Activated naive CD4-positive, alpha-beta T cell treated with anti-CD3 and anti-CD28 coated beads, Interleukin-2, amount 10 ng/mL, durations not matched to agents 7 days and 5 days (primary cell): ENCODE results near the gene CDH19.

Experiments used
- CTCF ChIA-PET: fragments of 350-600 bp; sonication (Branson Sonifier 250); formaldehyde crosslinking; loops from one replicate; lab custom pipeline; 2021; ENCODE audit warnings: antibody characterized with exemption; lab: Charles Lee
- DNase-seq: peaks from one replicate; pipeline ENCODE4 v3.0.0-alpha.2; 2020
- H3K27ac Mint-ChIP-seq: one replicate; pipeline ENCODE4 v1.8.0; 2021; ENCODE audit warnings: mild to moderate bottlenecking, moderate library complexity, mixed read lengths
- H3K27me3 Mint-ChIP-seq: one replicate; pipeline ENCODE4 v1.8.0; 2021; ENCODE audit warnings: mild to moderate bottlenecking, mixed read lengths
- H3K36me3 Mint-ChIP-seq: one replicate; pipeline ENCODE4 v1.8.0; 2021; ENCODE audit warnings: mixed read lengths
- H3K4me1 Mint-ChIP-seq: one replicate; pipeline ENCODE4 v1.8.0; 2021; ENCODE audit warnings: mixed read lengths
- H3K4me3 Mint-ChIP-seq: one replicate; pipeline ENCODE4 v1.8.0; 2021; ENCODE audit warnings: mild to moderate bottlenecking, moderate library complexity, mixed read lengths
- H3K9me3 Mint-ChIP-seq: one replicate; pipeline ENCODE4 v1.8.0; 2021; ENCODE audit warnings: mixed read lengths

The CDH19 gene

GRCh38 chr18:66615176-66615575 is 11.3 kb upstream of the CDH19 start:
- Mint-ChIP-seq H3K9me3 (peaks cover 3% of the 10 kb centered on the region), H3K27ac (no peak overlapping the region), H3K4me3 (no peak overlapping the region), H3K36me3 (no peaks in the 10 kb centered on the region), H3K4me1 (no peaks in the 10 kb centered on the region), H3K27me3 (no peaks in the 10 kb centered on the region)
- no peak for DNase-seq
- CTCF ChIA-PET, result no interaction called here

- DNase-seq, result no peak
- H3K27me3 Mint-ChIP-seq, result no peaks in the 10 kb centered on the region
- H3K9me3 Mint-ChIP-seq, result no peaks in the 10 kb centered on the region
- H3K36me3 Mint-ChIP-seq, result no peaks in the 10 kb centered on the region
- no peak overlapping the region for H3K27ac Mint-ChIP-seq
- H3K4me1 Mint-ChIP-seq, result no peaks in the 10 kb centered on the region
- CTCF ChIA-PET, result no interaction called here
- H3K4me3 Mint-ChIP-seq, result no peak overlapping the region
Observed at GRCh38 chr18:66607632-66608031, 3.7 kb upstream of the CDH19 start.

GRCh38 chr18:66601649-66602048 is 2.2 kb downstream of the CDH19 start:
- CTCF ChIA-PET, result no interaction called here
- peaks cover 11% of the 10 kb centered on the region for H3K9me3 Mint-ChIP-seq
- no peaks in the 10 kb centered on the region for H3K27me3 Mint-ChIP-seq
- no peak overlapping the region for H3K27ac Mint-ChIP-seq
- no peaks in the 10 kb centered on the region for H3K36me3 Mint-ChIP-seq
- H3K4me1 Mint-ChIP-seq, result no peaks in the 10 kb centered on the region
- H3K4me3 Mint-ChIP-seq, result no peak overlapping the region
- DNase-seq, result no peak

- Mint-ChIP-seq H3K4me3 (no peak overlapping the region), H3K27ac (no peak overlapping the region), H3K4me1 (no peaks in the 10 kb centered on the region), H3K27me3 (no peaks in the 10 kb centered on the region), H3K36me3 (no peaks in the 10 kb centered on the region), H3K9me3 (peaks cover 16% of the 10 kb centered on the region)
- no peak for DNase-seq
- CTCF ChIA-PET, result no interaction called here
Observed at GRCh38 chr18:66599190-66599589, 4.7 kb downstream of the CDH19 start.

GRCh38 chr18:66587430-66587829 is 16.5 kb downstream of the CDH19 start:
- CTCF ChIA-PET, result no interaction called here
- H3K27me3 Mint-ChIP-seq, result no peaks in the 10 kb centered on the region
- no peak overlapping the region for H3K4me3 Mint-ChIP-seq
- H3K36me3 Mint-ChIP-seq, result no peaks in the 10 kb centered on the region
- peaks cover 2% of the 10 kb centered on the region for H3K9me3 Mint-ChIP-seq
- no peaks in the 10 kb centered on the region for H3K4me1 Mint-ChIP-seq
- no peak for DNase-seq
- no peak overlapping the region for H3K27ac Mint-ChIP-seq

GRCh38 chr18:66582211-66582610 is 21.7 kb downstream of the CDH19 start:
- no peaks in the 10 kb centered on the region for H3K4me1 Mint-ChIP-seq
- CTCF ChIA-PET, result no interaction called here
- H3K9me3 Mint-ChIP-seq, result peaks cover 2% of the 10 kb centered on the region
- H3K36me3 Mint-ChIP-seq, result no peaks in the 10 kb centered on the region
- no peak overlapping the region for H3K4me3 Mint-ChIP-seq
- no peaks in the 10 kb centered on the region for H3K27me3 Mint-ChIP-seq
- no peak overlapping the region for H3K27ac Mint-ChIP-seq
- DNase-seq, result no peak

- Mint-ChIP-seq H3K4me3 (no peak overlapping the region), H3K9me3 (peaks cover under 1% of the 10 kb centered on the region), H3K36me3 (no peaks in the 10 kb centered on the region), H3K27me3 (no peaks in the 10 kb centered on the region), H3K27ac (no peak overlapping the region), H3K4me1 (no peaks in the 10 kb centered on the region)
- no peak for DNase-seq
- CTCF ChIA-PET, result no interaction called here
Observed at GRCh38 chr18:66575263-66575662, 28.6 kb downstream of the CDH19 start.

GRCh38 chr18:66571845-66572244 is 32.0 kb downstream of the CDH19 start:
- CTCF ChIA-PET, result no interaction called here
- Mint-ChIP-seq H3K27ac (no peak overlapping the region), H3K27me3 (no peaks in the 10 kb centered on the region), H3K4me1 (no peaks in the 10 kb centered on the region), H3K36me3 (no peaks in the 10 kb centered on the region), H3K4me3 (no peak overlapping the region), H3K9me3 (no peaks in the 10 kb centered on the region)
- DNase-seq, result no peak

- H3K27ac Mint-ChIP-seq, result no peak overlapping the region
- H3K27me3 Mint-ChIP-seq, result no peaks in the 10 kb centered on the region
- no peak overlapping the region for H3K4me3 Mint-ChIP-seq
- CTCF ChIA-PET, result no interaction called here
- no peaks in the 10 kb centered on the region for H3K9me3 Mint-ChIP-seq
- DNase-seq, result no peak
- no peaks in the 10 kb centered on the region for H3K36me3 Mint-ChIP-seq
- H3K4me1 Mint-ChIP-seq, result no peaks in the 10 kb centered on the region
Observed at GRCh38 chr18:66566616-66567015, 37.3 kb downstream of the CDH19 start.

- Mint-ChIP-seq H3K9me3 (no peaks in the 10 kb centered on the region), H3K4me1 (no peaks in the 10 kb centered on the region), H3K4me3 (no peak overlapping the region), H3K27ac (no peak overlapping the region), H3K36me3 (no peaks in the 10 kb centered on the region), H3K27me3 (no peaks in the 10 kb centered on the region)
- CTCF ChIA-PET, result no interaction called here
- no peak for DNase-seq
Observed at GRCh38 chr18:66564236-66564635, 39.7 kb downstream of the CDH19 start.

GRCh38 chr18:66562279-66562678 is 41.6 kb downstream of the CDH19 start:
- CTCF ChIA-PET, result no interaction called here
- H3K4me3 Mint-ChIP-seq, result no peak overlapping the region
- no peaks in the 10 kb centered on the region for H3K27me3 Mint-ChIP-seq
- H3K4me1 Mint-ChIP-seq, result no peaks in the 10 kb centered on the region
- H3K27ac Mint-ChIP-seq, result no peak overlapping the region
- no peaks in the 10 kb centered on the region for H3K9me3 Mint-ChIP-seq
- DNase-seq, result no peak
- no peaks in the 10 kb centered on the region for H3K36me3 Mint-ChIP-seq

- Mint-ChIP-seq H3K4me1 (no peaks in the 10 kb centered on the region), H3K4me3 (no peak overlapping the region), H3K9me3 (no peaks in the 10 kb centered on the region), H3K36me3 (no peaks in the 10 kb centered on the region), H3K27ac (no peak overlapping the region), H3K27me3 (no peaks in the 10 kb centered on the region)
- no peak for DNase-seq
- CTCF ChIA-PET, result no interaction called here
Observed at GRCh38 chr18:66560094-66560493, 43.8 kb downstream of the CDH19 start.

- H3K27ac Mint-ChIP-seq, result no peak overlapping the region
- CTCF ChIA-PET, result no interaction called here
- H3K9me3 Mint-ChIP-seq, result no peaks in the 10 kb centered on the region
- no peak overlapping the region for H3K4me3 Mint-ChIP-seq
- DNase-seq, result no peak
- no peaks in the 10 kb centered on the region for H3K27me3 Mint-ChIP-seq
- no peaks in the 10 kb centered on the region for H3K4me1 Mint-ChIP-seq
- no peaks in the 10 kb centered on the region for H3K36me3 Mint-ChIP-seq
Observed at GRCh38 chr18:66558773-66559172, 45.1 kb downstream of the CDH19 start.

- Mint-ChIP-seq H3K4me1 (no peaks in the 10 kb centered on the region), H3K4me3 (no peak overlapping the region), H3K36me3 (no peaks in the 10 kb centered on the region), H3K27me3 (no peaks in the 10 kb centered on the region), H3K27ac (no peak overlapping the region), H3K9me3 (no peaks in the 10 kb centered on the region)
- DNase-seq, result no peak
- CTCF ChIA-PET, result no interaction called here
Observed at GRCh38 chr18:66557091-66557490, 46.8 kb downstream of the CDH19 start.

GRCh38 chr18:66555585-66555984 is 48.3 kb downstream of the CDH19 start:
- no peak for DNase-seq
- no peak overlapping the region for H3K27ac Mint-ChIP-seq
- no peaks in the 10 kb centered on the region for H3K36me3 Mint-ChIP-seq
- no peaks in the 10 kb centered on the region for H3K9me3 Mint-ChIP-seq
- no peak overlapping the region for H3K4me3 Mint-ChIP-seq
- no peaks in the 10 kb centered on the region for H3K4me1 Mint-ChIP-seq
- CTCF ChIA-PET, result no interaction called here
- H3K27me3 Mint-ChIP-seq, result no peaks in the 10 kb centered on the region

GRCh38 chr18:66553824-66554223 is 50.1 kb downstream of the CDH19 start:
- Mint-ChIP-seq H3K27ac (no peak overlapping the region), H3K36me3 (no peaks in the 10 kb centered on the region), H3K4me1 (no peaks in the 10 kb centered on the region), H3K27me3 (no peaks in the 10 kb centered on the region), H3K9me3 (peaks cover under 1% of the 10 kb centered on the region), H3K4me3 (no peak overlapping the region)
- CTCF ChIA-PET, result no interaction called here
- DNase-seq, result no peak
